Measurements from ENCODE around the gene NBEAL2.
A peak's percentile ranks its signal among the peaks of the same experiment; 100 is the strongest.

NBEAL2 gene

DNA sequence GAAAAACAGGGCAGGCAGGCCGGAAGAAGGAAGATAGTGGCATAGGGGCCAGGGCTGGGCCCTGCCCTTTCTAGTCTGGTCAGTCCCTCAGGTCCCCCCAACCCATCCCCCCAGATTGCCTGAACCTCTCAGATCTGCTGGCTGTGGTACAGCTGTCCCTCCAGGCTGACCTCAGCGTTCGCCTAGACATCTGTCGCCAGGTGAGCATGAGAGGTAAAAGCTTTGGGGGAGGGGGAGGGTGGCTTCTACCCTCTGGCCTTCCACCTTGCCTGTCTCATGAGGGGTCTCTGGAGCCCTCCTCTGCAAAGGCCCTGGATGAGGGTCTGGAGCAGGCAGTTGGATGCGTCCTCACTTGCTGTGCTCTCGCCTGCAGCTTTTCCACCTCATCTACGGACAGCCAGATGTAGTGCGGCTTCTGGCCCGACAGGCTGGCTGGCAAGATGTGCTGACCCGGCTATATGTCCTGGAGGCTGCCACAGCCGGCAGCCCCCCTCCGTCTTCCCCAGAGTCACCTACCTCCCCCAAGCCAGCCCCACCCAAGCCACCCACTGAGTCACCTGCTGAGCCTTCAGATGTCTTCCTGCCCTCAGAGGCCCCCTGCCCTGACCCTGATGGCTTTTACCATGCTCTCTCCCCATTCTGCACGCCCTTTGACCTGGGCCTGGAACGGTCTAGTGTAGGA lies 20.2 kb downstream of the NBEAL2 start:
- ATAC-seq (no peak), DNase-seq (no peak)

DNA sequence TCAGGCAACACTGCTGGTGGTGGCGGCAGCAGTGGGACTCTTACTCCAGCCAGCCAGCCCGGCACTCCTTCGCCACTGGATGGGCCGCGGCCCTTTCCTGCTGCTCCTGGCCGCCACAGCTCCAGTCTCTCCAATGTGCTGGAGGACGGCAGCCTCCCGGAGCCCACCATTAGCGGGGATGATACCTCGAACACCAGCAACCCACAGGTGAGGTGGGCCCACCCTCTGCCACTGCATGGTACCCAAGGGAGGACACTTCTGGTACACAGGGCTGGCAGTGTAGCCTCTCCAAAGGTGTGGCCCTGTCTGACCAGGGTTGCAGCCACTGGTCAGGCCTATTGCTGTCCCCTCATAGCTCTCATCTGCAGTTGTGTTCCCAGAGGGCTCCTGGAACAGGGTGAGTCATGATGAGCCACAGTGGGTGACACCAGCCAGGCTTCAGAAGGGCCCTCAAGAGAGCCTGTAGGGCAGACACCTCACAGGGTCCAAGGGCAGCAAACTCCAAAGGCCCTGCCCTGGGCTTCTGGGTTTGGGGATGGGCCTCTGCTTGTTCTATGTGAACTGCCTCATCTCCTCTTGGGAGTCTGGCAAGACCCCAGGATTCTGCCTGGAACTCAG lies 20.8 kb downstream of the NBEAL2 start:
- no peak for DNase-seq

DNA sequence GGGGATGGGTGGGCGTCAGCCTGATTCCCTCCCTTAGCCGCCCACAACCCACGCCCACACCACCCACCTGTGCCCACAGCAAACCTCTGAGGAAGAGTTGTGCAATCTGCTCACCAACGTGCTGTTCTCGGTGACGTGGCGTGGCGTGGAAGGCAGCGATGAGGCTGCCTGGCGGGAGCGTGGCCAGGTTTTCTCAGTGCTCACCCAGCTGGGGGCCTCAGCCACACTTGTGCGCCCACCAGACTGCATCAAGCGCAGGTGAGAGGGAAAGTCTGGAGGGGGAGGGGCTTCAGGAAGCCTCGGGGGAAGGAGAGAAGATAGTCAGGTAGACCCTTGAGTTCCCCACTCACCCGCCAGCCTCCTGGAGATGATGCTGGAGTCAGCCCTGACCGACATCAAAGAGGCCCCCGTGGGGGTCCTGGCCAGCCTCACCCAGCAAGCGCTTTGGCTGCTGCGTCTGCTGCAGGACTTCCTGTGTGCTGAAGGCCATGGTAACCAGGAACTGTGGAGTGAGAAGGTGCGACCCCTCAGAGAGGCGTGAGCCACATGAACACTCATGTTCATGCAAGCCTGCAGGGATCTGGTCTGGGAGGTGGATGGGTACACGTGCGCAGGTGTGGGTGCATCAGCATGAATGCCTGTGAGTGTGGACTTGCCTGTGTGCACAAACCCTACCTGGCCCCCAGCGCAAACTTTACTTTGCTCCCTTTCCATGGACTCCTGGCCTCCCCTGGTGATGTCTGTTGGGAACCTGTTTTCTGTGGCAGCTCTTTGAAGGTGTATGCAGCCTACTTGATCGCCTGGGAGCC lies 21.7 kb downstream of the NBEAL2 start:
- ATAC-seq, result no peak
- DNase-seq, result no peak

More for the DNA sequence above, 20.8 kb downstream of the NBEAL2 start:
- ATAC-seq, result peak; percentile 41

- ATAC-seq, result no peak
- no peak for DNase-seq
These were observed 22.3 kb downstream of the NBEAL2 start for GRCh38 chr3:47001731-47002170.

GRCh38 chr3:47002171-47003055 lies 22.9 kb downstream of the NBEAL2 start:
- no peak for DNase-seq
- no peak for ATAC-seq

- ATAC-seq, result no peak
These were observed 23.6 kb downstream of the NBEAL2 start for GRCh38 chr3:47003056-47003410.

DNA sequence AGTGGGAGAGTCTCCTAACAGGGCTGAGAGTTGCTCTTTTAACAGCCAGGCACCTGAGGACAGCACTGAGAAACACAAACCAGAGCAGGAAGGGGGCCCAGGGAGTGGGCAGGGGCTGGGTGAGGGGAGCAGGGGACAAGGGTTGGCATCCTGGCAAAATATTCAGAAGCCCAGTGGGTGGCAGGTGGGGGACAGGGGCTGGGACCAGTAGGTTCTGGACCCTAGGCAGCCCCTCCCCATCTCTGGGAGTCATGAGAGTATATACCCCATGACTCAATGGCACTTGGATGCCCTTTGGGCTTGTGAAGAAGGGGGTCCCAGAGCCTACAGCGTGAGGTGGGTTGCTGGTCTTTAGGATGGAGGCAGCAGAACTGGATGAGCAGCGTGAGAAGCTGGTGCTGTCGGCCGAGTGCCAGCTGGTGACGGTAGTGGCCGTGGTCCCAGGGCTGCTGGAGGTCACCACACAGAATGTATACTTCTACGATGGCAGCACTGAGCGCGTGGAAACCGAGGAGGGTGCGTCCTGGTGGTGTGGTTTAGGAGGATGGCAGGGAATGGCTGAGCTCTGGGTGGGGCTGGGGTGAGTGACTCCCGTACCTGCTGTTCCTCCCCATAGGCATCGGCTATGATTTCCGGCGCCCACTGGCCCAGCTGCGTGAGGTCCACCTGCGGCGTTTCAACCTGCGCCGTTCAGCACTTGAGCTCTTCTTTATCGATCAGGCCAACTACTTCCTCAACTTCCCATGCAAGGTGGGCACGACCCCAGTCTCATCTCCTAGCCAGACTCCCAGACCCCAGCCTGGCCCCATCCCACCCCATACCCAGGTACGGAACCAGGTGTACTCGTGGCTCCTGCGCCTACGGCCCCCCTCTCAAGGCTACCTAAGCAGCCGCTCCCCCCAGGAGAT lies 24.2 kb downstream of the NBEAL2 start:
- no peak for DNase-seq
- no peak for ATAC-seq

More at GRCh38 chr3:47003056-47003410, 23.6 kb downstream of the NBEAL2 start:
- DNase-seq, result no peak

DNA sequence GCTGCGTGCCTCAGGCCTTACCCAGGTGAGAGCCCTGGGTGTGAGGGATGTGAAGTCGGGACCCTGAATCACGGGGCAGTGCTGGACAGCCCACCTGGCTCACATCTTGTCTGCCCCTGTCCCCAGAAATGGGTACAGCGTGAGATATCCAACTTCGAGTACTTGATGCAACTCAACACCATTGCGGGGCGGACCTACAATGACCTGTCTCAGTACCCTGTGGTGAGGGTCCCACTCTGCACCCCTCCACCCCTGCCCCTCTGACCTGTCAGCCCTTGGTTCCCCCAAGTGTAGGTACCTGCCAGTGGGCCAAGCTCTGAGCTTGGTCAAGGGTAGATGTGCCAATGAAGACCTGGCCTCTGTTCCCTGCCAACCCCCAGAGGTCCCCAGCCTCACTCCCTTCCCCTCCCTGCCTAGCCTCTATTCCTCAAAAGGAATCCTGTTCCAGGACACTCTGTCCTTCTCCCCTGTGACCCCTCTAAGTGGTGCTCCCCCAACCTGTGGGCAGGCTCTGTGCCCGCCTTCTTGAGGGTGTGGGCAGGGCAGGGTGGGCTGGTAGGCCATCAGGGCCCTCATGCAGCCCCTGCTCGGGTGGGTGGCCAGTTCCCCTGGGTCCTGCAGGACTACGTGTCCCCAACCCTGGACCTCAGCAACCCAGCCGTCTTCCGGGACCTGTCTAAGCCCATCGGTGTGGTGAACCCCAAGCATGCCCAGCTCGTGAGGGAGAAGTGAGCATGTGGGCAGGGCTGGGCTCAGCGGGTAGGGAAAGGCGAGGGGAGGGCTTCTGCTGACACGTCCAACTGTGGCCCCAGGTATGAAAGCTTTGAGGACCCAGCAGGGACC lies 25.1 kb downstream of the NBEAL2 start:
- DNase-seq, result no peak
- ATAC-seq, result no peak

- ATAC-seq, result no peak
- no peak for DNase-seq
These were observed 26.0 kb downstream of the NBEAL2 start for GRCh38 chr3:47005212-47006144.

- DNase-seq (no peak), ATAC-seq (no peak)
These were observed 26.7 kb downstream of the NBEAL2 start for GRCh38 chr3:47006145-47006651.

- ATAC-seq (no peak), DNase-seq (no peak)
These were observed 27.5 kb downstream of the NBEAL2 start for GRCh38 chr3:47007001-47007400.

- DNase-seq, result no peak
- no peak for ATAC-seq
These were observed 28.2 kb downstream of the NBEAL2 start for GRCh38 chr3:47007482-47008233.

GRCh38 chr3:47008234-47008796 lies 28.8 kb downstream of the NBEAL2 start:
- ATAC-seq (no peak), DNase-seq (no peak)

- DNase-seq, result no peak
- ATAC-seq, result no peak
These were observed 29.4 kb downstream of the NBEAL2 start for GRCh38 chr3:47008851-47009224.

GRCh38 chr3:47009225-47010110 lies 30.0 kb downstream of the NBEAL2 start:
- DNase-seq, result peak; percentile 80
- ATAC-seq, result peak; percentile 92

- DNase-seq (no peak), ATAC-seq (no peak)
These were observed 30.7 kb downstream of the NBEAL2 start for GRCh38 chr3:47010111-47010712.

All from stimulated activated naive CD8-positive, alpha-beta T cell treated with anti-CD3 and anti-CD28 coated beads, Interleukin-15, Interleukin-2, amounts not matched to agents 100 U/mL and 50 U/mL, for 24 hours (primary cell).